Tibial nerve (tissue), 4 donors: ENCODE results near the gene SLC25A11.

ENCODE experiments used
- CTCF ChIP-seq, 5 experiments: fragments of 200-600 bp in 3 of 5; fragments of 450-650 bp in 2 of 5; sonication (generic) in 3 of 5; IDR thresholded peaks; one replicate each; pipeline ENCODE4 v1.5.1; 2016 to 2019; ENCODE audit warnings: antibody characterized with exemption in 5 of 5, mild to moderate bottlenecking in 3 of 5, moderate library complexity in 2 of 5
- EP300 ChIP-seq, 2 donors: sonication (generic); formaldehyde crosslinking; IDR thresholded peaks; one replicate each; pipeline ENCODE4 v1.6.1; 2017; ENCODE audit warnings: antibody characterized with exemption in 2 of 2, mild to moderate bottlenecking in 1 of 2

GRCh38 chr17:4947411-4948165 lies 7.7 kb upstream of the SLC25A11 start:
- TF ChIP-seq CTCF (IDR thresholded peaks at IDR 0.05): no peak
- peak in 1 of 2 donors; percentile 57 for TF ChIP-seq EP300 (IDR thresholded peaks at IDR 0.05)
